ENCODE data around the gene FILIP1L.

Gene FILIP1L

DNA sequence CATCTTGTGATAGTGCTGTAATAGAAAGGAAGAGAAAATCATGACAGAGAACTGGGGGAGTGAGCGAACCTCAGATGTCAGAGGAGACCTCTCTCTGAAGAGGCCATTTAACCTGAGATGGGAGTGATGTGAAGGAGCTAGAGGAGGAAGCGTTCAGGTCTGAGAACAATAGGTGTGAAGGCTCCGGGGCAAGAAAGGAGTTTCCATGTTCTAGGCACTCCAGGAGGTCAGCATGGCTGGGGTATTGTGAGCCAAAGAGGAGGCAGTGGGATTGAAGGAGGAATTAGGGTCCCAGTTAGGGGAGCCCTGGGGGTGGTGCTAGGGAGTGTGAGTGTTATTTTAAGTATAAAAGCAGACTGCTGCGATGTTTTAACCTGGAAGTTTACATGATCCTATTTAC is 8.8 kb upstream of the FILIP1L start:
- no peak for TF ChIP-seq BACH2 (CRISPR knock-in tag; IDR thresholded peaks at IDR 0.05; ENCODE audit: borderline replicate concordance)
- TF ChIP-seq, protein P1, sequence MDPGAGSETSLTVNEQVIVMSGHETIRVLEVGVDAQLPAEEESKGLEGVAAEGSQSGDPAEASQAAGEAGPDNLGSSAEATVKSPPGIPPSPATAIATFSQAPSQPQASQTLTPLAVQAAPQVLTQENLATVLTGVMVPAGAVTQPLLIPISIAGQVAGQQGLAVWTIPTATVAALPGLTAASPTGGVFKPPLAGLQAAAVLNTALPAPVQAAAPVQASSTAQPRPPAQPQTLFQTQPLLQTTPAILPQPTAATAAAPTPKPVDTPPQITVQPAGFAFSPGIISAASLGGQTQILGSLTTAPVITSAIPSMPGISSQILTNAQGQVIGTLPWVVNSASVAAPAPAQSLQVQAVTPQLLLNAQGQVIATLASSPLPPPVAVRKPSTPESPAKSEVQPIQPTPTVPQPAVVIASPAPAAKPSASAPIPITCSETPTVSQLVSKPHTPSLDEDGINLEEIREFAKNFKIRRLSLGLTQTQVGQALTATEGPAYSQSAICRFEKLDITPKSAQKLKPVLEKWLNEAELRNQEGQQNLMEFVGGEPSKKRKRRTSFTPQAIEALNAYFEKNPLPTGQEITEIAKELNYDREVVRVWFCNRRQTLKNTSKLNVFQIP (CRISPR knock-in tag; IDR thresholded peaks at IDR 0.05; ENCODE audit: borderline replicate concordance, low read depth): no peak
- ATAC-seq: no peak

DNA sequence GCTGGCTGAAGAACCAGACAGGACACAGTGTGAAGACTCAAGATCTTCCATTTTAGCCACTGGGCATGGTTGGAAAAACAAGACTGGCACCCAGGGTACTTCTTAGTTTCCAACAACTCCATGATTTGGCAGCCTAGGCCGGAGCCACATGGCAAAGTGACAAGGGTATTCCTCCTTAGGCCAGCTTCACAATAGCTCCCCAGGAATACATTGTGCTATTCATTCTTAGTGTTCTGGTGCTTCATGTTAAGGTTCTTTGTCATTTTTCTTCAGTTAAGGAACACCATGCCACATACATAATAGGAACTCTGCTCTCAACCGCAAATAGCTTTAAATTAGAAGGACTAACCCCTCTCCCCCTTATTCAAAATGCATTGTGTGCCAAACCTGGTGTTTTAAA is 8.0 kb upstream of the FILIP1L start:
- no peak for ATAC-seq
- no peak for TF ChIP-seq ARNTL (CRISPR knock-in tag; IDR thresholded peaks at IDR 0.05; ENCODE audit: borderline replicate concordance, low read depth)
- TF ChIP-seq, protein P2, sequence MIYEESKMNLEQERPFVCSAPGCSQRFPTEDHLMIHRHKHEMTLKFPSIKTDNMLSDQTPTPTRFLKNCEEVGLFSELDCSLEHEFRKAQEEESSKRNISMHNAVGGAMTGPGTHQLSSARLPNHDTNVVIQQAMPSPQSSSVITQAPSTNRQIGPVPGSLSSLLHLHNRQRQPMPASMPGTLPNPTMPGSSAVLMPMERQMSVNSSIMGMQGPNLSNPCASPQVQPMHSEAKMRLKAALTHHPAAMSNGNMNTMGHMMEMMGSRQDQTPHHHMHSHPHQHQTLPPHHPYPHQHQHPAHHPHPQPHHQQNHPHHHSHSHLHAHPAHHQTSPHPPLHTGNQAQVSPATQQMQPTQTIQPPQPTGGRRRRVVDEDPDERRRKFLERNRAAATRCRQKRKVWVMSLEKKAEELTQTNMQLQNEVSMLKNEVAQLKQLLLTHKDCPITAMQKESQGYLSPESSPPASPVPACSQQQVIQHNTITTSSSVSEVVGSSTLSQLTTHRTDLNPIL (CRISPR knock-in tag; IDR thresholded peaks at IDR 0.05; ENCODE audit: low read depth): no peak
- TF ChIP-seq, protein P1 (CRISPR knock-in tag; IDR thresholded peaks at IDR 0.05; ENCODE audit: borderline replicate concordance, low read depth): no peak
- no peak for TF ChIP-seq OSR1 (CRISPR knock-in tag; IDR thresholded peaks at IDR 0.05)
- no peak for TF ChIP-seq ZC3H10 (CRISPR knock-in tag; IDR thresholded peaks at IDR 0.05)
- no peak for TF ChIP-seq ZNF70 (CRISPR knock-in tag; IDR thresholded peaks at IDR 0.05)
- TF ChIP-seq, protein P3, sequence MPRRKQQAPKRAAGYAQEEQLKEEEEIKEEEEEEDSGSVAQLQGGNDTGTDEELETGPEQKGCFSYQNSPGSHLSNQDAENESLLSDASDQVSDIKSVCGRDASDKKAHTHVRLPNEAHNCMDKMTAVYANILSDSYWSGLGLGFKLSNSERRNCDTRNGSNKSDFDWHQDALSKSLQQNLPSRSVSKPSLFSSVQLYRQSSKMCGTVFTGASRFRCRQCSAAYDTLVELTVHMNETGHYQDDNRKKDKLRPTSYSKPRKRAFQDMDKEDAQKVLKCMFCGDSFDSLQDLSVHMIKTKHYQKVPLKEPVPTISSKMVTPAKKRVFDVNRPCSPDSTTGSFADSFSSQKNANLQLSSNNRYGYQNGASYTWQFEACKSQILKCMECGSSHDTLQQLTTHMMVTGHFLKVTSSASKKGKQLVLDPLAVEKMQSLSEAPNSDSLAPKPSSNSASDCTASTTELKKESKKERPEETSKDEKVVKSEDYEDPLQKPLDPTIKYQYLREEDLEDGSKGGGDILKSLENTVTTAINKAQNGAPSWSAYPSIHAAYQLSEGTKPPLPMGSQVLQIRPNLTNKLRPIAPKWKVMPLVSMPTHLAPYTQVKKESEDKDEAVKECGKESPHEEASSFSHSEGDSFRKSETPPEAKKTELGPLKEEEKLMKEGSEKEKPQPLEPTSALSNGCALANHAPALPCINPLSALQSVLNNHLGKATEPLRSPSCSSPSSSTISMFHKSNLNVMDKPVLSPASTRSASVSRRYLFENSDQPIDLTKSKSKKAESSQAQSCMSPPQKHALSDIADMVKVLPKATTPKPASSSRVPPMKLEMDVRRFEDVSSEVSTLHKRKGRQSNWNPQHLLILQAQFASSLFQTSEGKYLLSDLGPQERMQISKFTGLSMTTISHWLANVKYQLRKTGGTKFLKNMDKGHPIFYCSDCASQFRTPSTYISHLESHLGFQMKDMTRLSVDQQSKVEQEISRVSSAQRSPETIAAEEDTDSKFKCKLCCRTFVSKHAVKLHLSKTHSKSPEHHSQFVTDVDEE (CRISPR knock-in tag; IDR thresholded peaks at IDR 0.05): no peak
- no peak for TF ChIP-seq ZFP30 (CRISPR knock-in tag; IDR thresholded peaks at IDR 0.05)
- no peak for TF ChIP-seq RARB (CRISPR knock-in tag; IDR thresholded peaks at IDR 0.05)
- no peak for TF ChIP-seq SNAI2 (CRISPR knock-in tag; IDR thresholded peaks at IDR 0.05)
- TF ChIP-seq BACH2 (CRISPR knock-in tag; IDR thresholded peaks at IDR 0.05; ENCODE audit: borderline replicate concordance): no peak
- no peak for TF ChIP-seq TOX (CRISPR knock-in tag; IDR thresholded peaks at IDR 0.05; ENCODE audit: borderline replicate concordance)

DNA sequence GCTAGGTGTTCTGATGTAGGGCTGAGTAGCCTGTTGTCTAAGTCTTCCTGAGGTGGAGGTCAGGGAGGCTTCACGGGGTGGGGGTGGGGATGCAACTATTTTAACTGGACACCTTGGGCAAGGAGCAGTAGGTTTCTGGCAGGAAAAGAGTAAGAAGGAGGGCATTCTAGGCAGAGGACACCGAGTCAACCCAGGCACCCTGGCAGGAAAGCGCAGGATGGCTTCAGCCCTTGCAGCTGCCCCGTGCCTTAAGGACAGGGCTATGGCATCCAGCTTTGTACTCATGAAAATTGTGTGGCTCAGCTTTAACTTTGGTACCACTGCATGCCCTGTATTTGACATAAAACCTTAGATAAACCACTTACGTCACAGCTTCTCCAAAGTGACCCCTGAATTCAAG is 6.4 kb upstream of the FILIP1L start:
- no peak for ATAC-seq
- TF ChIP-seq, protein P4, sequence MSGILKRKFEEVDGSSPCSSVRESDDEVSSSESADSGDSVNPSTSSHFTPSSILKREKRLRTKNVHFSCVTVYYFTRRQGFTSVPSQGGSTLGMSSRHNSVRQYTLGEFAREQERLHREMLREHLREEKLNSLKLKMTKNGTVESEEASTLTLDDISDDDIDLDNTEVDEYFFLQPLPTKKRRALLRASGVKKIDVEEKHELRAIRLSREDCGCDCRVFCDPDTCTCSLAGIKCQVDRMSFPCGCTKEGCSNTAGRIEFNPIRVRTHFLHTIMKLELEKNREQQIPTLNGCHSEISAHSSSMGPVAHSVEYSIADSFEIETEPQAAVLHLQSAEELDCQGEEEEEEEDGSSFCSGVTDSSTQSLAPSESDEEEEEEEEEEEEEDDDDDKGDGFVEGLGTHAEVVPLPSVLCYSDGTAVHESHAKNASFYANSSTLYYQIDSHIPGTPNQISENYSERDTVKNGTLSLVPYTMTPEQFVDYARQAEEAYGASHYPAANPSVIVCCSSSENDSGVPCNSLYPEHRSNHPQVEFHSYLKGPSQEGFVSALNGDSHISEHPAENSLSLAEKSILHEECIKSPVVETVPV (CRISPR knock-in tag; IDR thresholded peaks at IDR 0.05): no peak
- TF ChIP-seq ZFP3 (CRISPR knock-in tag; IDR thresholded peaks at IDR 0.05) (no peak), TOX (CRISPR knock-in tag; IDR thresholded peaks at IDR 0.05; ENCODE audit: borderline replicate concordance) (no peak), OSR1 (CRISPR knock-in tag; IDR thresholded peaks at IDR 0.05) (no peak), BACH2 (CRISPR knock-in tag; IDR thresholded peaks at IDR 0.05; ENCODE audit: borderline replicate concordance) (no peak), ZNF8 (CRISPR knock-in tag; IDR thresholded peaks at IDR 0.05) (no peak), ZC3H10 (CRISPR knock-in tag; IDR thresholded peaks at IDR 0.05) (no peak)
- TF ChIP-seq, protein P2 (CRISPR knock-in tag; IDR thresholded peaks at IDR 0.05; ENCODE audit: low read depth): no peak
- TF ChIP-seq, protein P3 (CRISPR knock-in tag; IDR thresholded peaks at IDR 0.05): no peak
